ENCODE results near the gene STMND1. TPM values are rescaled to one million over a fixed set of nuclear protein-coding genes. Genes with fewer than 3 reads are reported as not detected.
A peak's percentile ranks its signal among the peaks of the same experiment; 100 is the strongest.

Gene STMND1
- total RNA-seq, 1 donor from 2014 or later, result not detected

GRCh38 chr6:17157617-17158016 lies 55.8 kb downstream of the STMND1 start:
- Mint-ChIP-seq H3K4me3 (ENCODE audit: unreplicated experiment) (no peak overlapping the region), H3K4me1 (ENCODE audit: low read depth) (no peaks in the 10 kb centered on the region), H3K27ac (ENCODE audit: unreplicated experiment) (no peak overlapping the region), H3K27me3 (ENCODE audit: low read depth) (no peaks in the 10 kb centered on the region), H3K36me3 (ENCODE audit: low read depth) (peaks cover 3% of the 10 kb centered on the region), H3K9me3 (ENCODE audit: low read depth) (peaks cover 9% of the 10 kb centered on the region)
- DNase-seq (ENCODE audit: low spot score), result no peak
- no peak for TF ChIP-seq CTCF (IDR thresholded peaks at IDR 0.05)

GRCh38 chr6:17159240-17159639 lies 57.4 kb downstream of the STMND1 start:
- Mint-ChIP-seq H3K27ac (ENCODE audit: unreplicated experiment) (no peak overlapping the region), H3K9me3 (ENCODE audit: low read depth) (no peaks in the 10 kb centered on the region), H3K4me1 (ENCODE audit: low read depth) (no peaks in the 10 kb centered on the region), H3K36me3 (ENCODE audit: low read depth) (no peaks in the 10 kb centered on the region), H3K27me3 (ENCODE audit: low read depth) (no peaks in the 10 kb centered on the region), H3K4me3 (ENCODE audit: unreplicated experiment) (no peak overlapping the region)
- DNase-seq (ENCODE audit: low spot score), result no peak
- no peak for TF ChIP-seq CTCF (IDR thresholded peaks at IDR 0.05)

GRCh38 chr6:17161076-17161475 lies 59.2 kb downstream of the STMND1 start:
- Mint-ChIP-seq H3K4me3 (ENCODE audit: unreplicated experiment) (no peak overlapping the region), H3K27me3 (ENCODE audit: low read depth) (no peaks in the 10 kb centered on the region), H3K9me3 (ENCODE audit: low read depth) (peaks cover 3% of the 10 kb centered on the region), H3K27ac (ENCODE audit: unreplicated experiment) (no peak overlapping the region), H3K4me1 (ENCODE audit: low read depth) (peaks cover 4% of the 10 kb centered on the region), H3K36me3 (ENCODE audit: low read depth) (no peaks in the 10 kb centered on the region)
- DNase-seq (ENCODE audit: low spot score), result no peak
- no peak for TF ChIP-seq CTCF (IDR thresholded peaks at IDR 0.05)

GRCh38 chr6:17165383-17165782 lies 63.5 kb downstream of the STMND1 start:
- no peak overlapping the region for H3K4me3 Mint-ChIP-seq (ENCODE audit: unreplicated experiment)
- no peak overlapping the region for H3K27ac Mint-ChIP-seq (ENCODE audit: unreplicated experiment)
- H3K9me3 Mint-ChIP-seq (ENCODE audit: low read depth), result peaks cover 3% of the 10 kb centered on the region
- DNase-seq (ENCODE audit: low spot score), result no peak
- TF ChIP-seq CTCF (IDR thresholded peaks at IDR 0.05), result no peak
- peaks cover 4% of the 10 kb centered on the region for H3K4me1 Mint-ChIP-seq (ENCODE audit: low read depth)
- H3K27me3 Mint-ChIP-seq (ENCODE audit: low read depth), result no peaks in the 10 kb centered on the region
- no peaks in the 10 kb centered on the region for H3K36me3 Mint-ChIP-seq (ENCODE audit: low read depth)

GRCh38 chr6:17167327-17167979 lies 65.6 kb downstream of the STMND1 start:
- H3K9me3 Mint-ChIP-seq (ENCODE audit: low read depth), result peaks cover 3% of the 10 kb centered on the region
- peak; percentile 78 for TF ChIP-seq CTCF (IDR thresholded peaks at IDR 0.05)
- peaks cover 4% of the 10 kb centered on the region for H3K4me1 Mint-ChIP-seq (ENCODE audit: low read depth)
- H3K4me3 Mint-ChIP-seq (ENCODE audit: unreplicated experiment), result no peak overlapping the region
- no peaks in the 10 kb centered on the region for H3K27me3 Mint-ChIP-seq (ENCODE audit: low read depth)
- no peaks in the 10 kb centered on the region for H3K36me3 Mint-ChIP-seq (ENCODE audit: low read depth)
- no peak for DNase-seq (ENCODE audit: low spot score)
- no peak overlapping the region for H3K27ac Mint-ChIP-seq (ENCODE audit: unreplicated experiment)
